Measurements from ENCODE around the gene PCLAF. TPM values are rescaled to one million over a fixed set of nuclear protein-coding genes. Genes with fewer than 3 reads are reported as not detected.
"Not testable (repeated sequence)": the region's sequence is repeated elsewhere in the genome, so short reads cannot be mapped to it uniquely, and the experiment has no call there.

Gene PCLAF
- total and polyA plus RNA-seq, 5 experiments from 2014 or later: 0.16 to 1.5 (median 0.84) TPM; not detected in 1

GRCh38 chr15:64337761-64338160, 43.5 kb downstream of the PCLAF start:
- no peaks in the 10 kb centered on the region for H3K27me3 Mint-ChIP-seq
- H3K9me3 Mint-ChIP-seq: no peaks in the 10 kb centered on the region
- peak overlapping the region in 6 of 10 donors; percentile 1 to 63 (median 10) for H3K27ac Mint-ChIP-seq
- no peak for ATAC-seq
- no peak for DNase-seq
- H3K4me3 Mint-ChIP-seq: no peak overlapping the region
- POLR2A ChIA-PET: no interaction called here
- peaks cover 0 to 30% (median 0%) of the 10 kb centered on the region in 3 donors for H3K36me3 Mint-ChIP-seq
- H3K4me1 Mint-ChIP-seq: peaks cover 14 to 35% (median 31%) of the 10 kb centered on the region in 4 donors

- DNase-seq: peak in 7 of 10 donors; percentile 2 to 29 (median 18)
- H3K4me3 Mint-ChIP-seq: peak overlapping the region in 1 of 10 donors; percentile 9
- POLR2A ChIA-PET: interaction anchor here (0.8 kb wide), 1 partner anchor 53 kb away, joined by 3 read pairs; the partner anchor contains the start of gene TRIP4
- no peaks in the 10 kb centered on the region for H3K27me3 Mint-ChIP-seq
- H3K36me3 Mint-ChIP-seq: peaks cover 0 to 8% (median 0%) of the 10 kb centered on the region in 3 donors
- peak; percentile 74 to 85 for ATAC-seq
- peak overlapping the region; percentile 34 to 91 (median 81) for H3K27ac Mint-ChIP-seq
- peaks cover 14 to 35% (median 29%) of the 10 kb centered on the region in 4 donors for H3K4me1 Mint-ChIP-seq
- H3K9me3 Mint-ChIP-seq: no peaks in the 10 kb centered on the region
These were observed 47.0 kb downstream of the PCLAF start for GRCh38 chr15:64333986-64334929.

- no peaks in the 10 kb centered on the region for H3K9me3 Mint-ChIP-seq
- H3K4me3 Mint-ChIP-seq: no peak overlapping the region
- POLR2A ChIA-PET: no interaction called here
- DNase-seq: no peak
- peak overlapping the region in 8 of 10 donors; percentile 11 to 81 (median 44) for H3K27ac Mint-ChIP-seq
- H3K4me1 Mint-ChIP-seq: peaks cover 12 to 35% (median 29%) of the 10 kb centered on the region in 4 donors
- H3K36me3 Mint-ChIP-seq: peaks cover 0 to 4% (median 0%) of the 10 kb centered on the region in 3 donors
- ATAC-seq: no peak
- no peaks in the 10 kb centered on the region for H3K27me3 Mint-ChIP-seq
These were observed 47.7 kb downstream of the PCLAF start for GRCh38 chr15:64333516-64333915.

- DNase-seq, H3K27ac Mint-ChIP-seq, H3K27me3 Mint-ChIP-seq, H3K36me3 Mint-ChIP-seq, POLR2A ChIA-PET, H3K9me3 Mint-ChIP-seq, ATAC-seq, H3K4me3 Mint-ChIP-seq: not testable (repeated sequence)
- H3K4me1 Mint-ChIP-seq: peaks cover 10 to 31% (median 26%) of the 10 kb centered on the region in 4 donors
These were observed 49.6 kb downstream of the PCLAF start for GRCh38 chr15:64331668-64332067.

GRCh38 chr15:64326975-64327374, 54.3 kb downstream of the PCLAF start:
- DNase-seq, H3K4me3 Mint-ChIP-seq, H3K36me3 Mint-ChIP-seq, H3K27ac Mint-ChIP-seq, ATAC-seq, H3K9me3 Mint-ChIP-seq, H3K27me3 Mint-ChIP-seq, POLR2A ChIA-PET, H3K4me1 Mint-ChIP-seq: not testable (repeated sequence)

GRCh38 chr15:64326458-64326857, 54.8 kb downstream of the PCLAF start:
- H3K27me3 Mint-ChIP-seq, H3K4me3 Mint-ChIP-seq, H3K36me3 Mint-ChIP-seq, ATAC-seq, DNase-seq, H3K27ac Mint-ChIP-seq, H3K4me1 Mint-ChIP-seq, H3K9me3 Mint-ChIP-seq, POLR2A ChIA-PET: not testable (repeated sequence)

GRCh38 chr15:64324165-64324877, 56.9 kb downstream of the PCLAF start:
- DNase-seq: no peak
- H3K4me1 Mint-ChIP-seq: peaks cover 0 to 6% (median 5%) of the 10 kb centered on the region in 4 donors
- peak overlapping the region in 1 of 10 donors; percentile 35 for H3K27ac Mint-ChIP-seq
- ATAC-seq: no peak
- H3K27me3 Mint-ChIP-seq: no peaks in the 10 kb centered on the region
- H3K4me3 Mint-ChIP-seq: no peak overlapping the region
- POLR2A ChIA-PET: no interaction called here
- H3K9me3 Mint-ChIP-seq: no peaks in the 10 kb centered on the region
- H3K36me3 Mint-ChIP-seq: no peaks in the 10 kb centered on the region

GRCh38 chr15:64315216-64315615, 66.0 kb downstream of the PCLAF start:
- Mint-ChIP-seq H3K9me3 (no peaks in the 10 kb centered on the region), H3K36me3 (peaks cover 0 to 7% (median 2%) of the 10 kb centered on the region in 3 donors), H3K27me3 (no peaks in the 10 kb centered on the region), H3K27ac (peak overlapping the region in 1 of 10 donors; percentile 35), H3K4me3 (no peak overlapping the region), H3K4me1 (peaks cover 14 to 22% (median 18%) of the 10 kb centered on the region in 4 donors)
- ATAC-seq: no peak
- POLR2A ChIA-PET: no interaction called here
- no peak for DNase-seq

- no peak for DNase-seq
- POLR2A ChIA-PET: no interaction called here
These were observed 66.8 kb downstream of the PCLAF start for GRCh38 chr15:64314456-64314855.

More at GRCh38 chr15:64314456-64314855, 66.8 kb downstream of the PCLAF start:
- Mint-ChIP-seq H3K36me3 (peaks cover 0 to 7% (median 2%) of the 10 kb centered on the region in 3 donors), H3K4me3 (no peak overlapping the region), H3K9me3 (no peaks in the 10 kb centered on the region), H3K4me1 (peaks cover 15 to 24% (median 18%) of the 10 kb centered on the region in 4 donors), H3K27ac (peak overlapping the region in 1 of 10 donors; percentile 9), H3K27me3 (no peaks in the 10 kb centered on the region)
- ATAC-seq: no peak

Other genes starting within 250 kb of the PCLAF start
- gene SNX22, start 229.7 kb downstream of the PCLAF start, total RNA-seq: 1 to 10 TPM; 4.3 to 4.4 TPM
- gene SNX22, start 229.7 kb downstream of the PCLAF start, polyA plus RNA-seq: under 1 TPM; 0.64 to 0.99 (median 0.76) TPM
- gene PPIB, start 218.4 kb downstream of the PCLAF start, total RNA-seq: 100 to 1,000 TPM; 154 to 155 TPM
- 100 to 1,000 TPM; 431 to 581 (median 521) TPM for gene PPIB, start 218.4 kb downstream of the PCLAF start, polyA plus RNA-seq
- 10 to 100 TPM; 24.9 to 25.4 TPM for gene CSNK1G1, start 25.3 kb downstream of the PCLAF start, total RNA-seq
- 10 to 100 TPM; 14.8 to 16.6 (median 16.4) TPM for gene CSNK1G1, start 25.3 kb downstream of the PCLAF start, polyA plus RNA-seq
- gene TRIP4, start 6.4 kb upstream of the PCLAF start, total RNA-seq: 10 to 100 TPM; 25.8 to 27.2 TPM
- 10 to 100 TPM; 19.7 to 24.3 (median 24.2) TPM for gene TRIP4, start 6.4 kb upstream of the PCLAF start, polyA plus RNA-seq
- gene ZNF609, start 79.1 kb upstream of the PCLAF start, total RNA-seq: 10 to 100 TPM; 66.1 to 68.2 TPM
- gene ZNF609, start 79.1 kb upstream of the PCLAF start, polyA plus RNA-seq: 10 to 100 TPM; 10.2 to 23.7 (median 13.5) TPM